H9 (cell line): Measurements from ENCODE around the gene SNRPB2. TPM values are rescaled to one million over a fixed set of nuclear protein-coding genes. Genes with fewer than 3 reads are reported as not detected.

ENCODE experiments used
- DNase-seq: peaks from one replicate; pipeline ENCODE4 v3.0.0-alpha.2; 2017
- H2AFZ ChIP-seq: one replicate; pipeline ENCODE4 v1.6.1; 2013; ENCODE audit warnings: mild to moderate bottlenecking, low read length, control low read depth, moderate library complexity
- H2AK5ac ChIP-seq: 2 replicates; pipeline ENCODE4 v1.6.1; 2013; ENCODE audit warnings: low read length, control low read depth, mixed read lengths; ENCODE audit not compliant: insufficient read length
- H2BK120ac ChIP-seq: one replicate; pipeline ENCODE4 v1.6.1; 2013; ENCODE audit warnings: low read depth, mild to moderate bottlenecking, low read length, control low read depth, inconsistent platforms; ENCODE audit not compliant: poor library complexity, severe bottlenecking
- H2BK12ac ChIP-seq: 2 replicates; pipeline ENCODE4 v1.6.1; 2013; ENCODE audit warnings: low read length, control low read depth, mixed read lengths, low read depth; ENCODE audit not compliant: insufficient read length
- H2BK15ac ChIP-seq: 2 replicates; pipeline ENCODE4 v1.6.1; 2013; ENCODE audit warnings: low read depth, low read length, control low read depth
- H2BK20ac ChIP-seq: one replicate; pipeline ENCODE4 v1.6.1; 2013; ENCODE audit warnings: low read depth, mild to moderate bottlenecking, low read length, control low read depth, inconsistent platforms; ENCODE audit not compliant: poor library complexity, severe bottlenecking
- H2BK5ac ChIP-seq: 2 replicates; pipeline ENCODE4 v1.6.1; 2013; ENCODE audit warnings: low read length, control low read depth, mixed read lengths; ENCODE audit not compliant: insufficient read length
- H3K14ac ChIP-seq: 2 replicates; pipeline ENCODE4 v1.6.1; 2013; ENCODE audit warnings: low read length, control low read depth; ENCODE audit not compliant: insufficient read depth
- H3K18ac ChIP-seq: 2 replicates; pipeline ENCODE4 v1.6.1; 2013; ENCODE audit warnings: low read depth, mild to moderate bottlenecking, mixed read lengths, low read length, control low read depth; ENCODE audit not compliant: insufficient read length
- H3K23ac ChIP-seq: 2 replicates; pipeline ENCODE4 v1.6.1; 2013; ENCODE audit warnings: low read length, control low read depth, mixed read lengths, low read depth; ENCODE audit not compliant: insufficient read length
- H3K23me2 ChIP-seq: 2 replicates; pipeline ENCODE4 v1.6.1; 2013; ENCODE audit warnings: low read depth, mild to moderate bottlenecking, mixed read lengths, low read length, control low read depth; ENCODE audit not compliant: insufficient read length, poor library complexity, severe bottlenecking
- H3K27ac ChIP-seq: 2 replicates; pipeline ENCODE4 v1.5.1; 2013; ENCODE audit warnings: low read length, control low read depth, mixed read lengths, low read depth; ENCODE audit not compliant: insufficient read length
- H3K27me3 ChIP-seq: 2 replicates; pipeline ENCODE4 v1.6.1; 2013; ENCODE audit warnings: low read length, control low read depth, inconsistent platforms; ENCODE audit not compliant: insufficient read depth
- H3K4ac ChIP-seq: 2 replicates; pipeline ENCODE4 v1.6.1; 2013; ENCODE audit warnings: low read depth, mild to moderate bottlenecking, control low read depth, inconsistent platforms, low read length, moderate library complexity
- H3K4me1 ChIP-seq: 2 replicates; pipeline ENCODE4 v1.6.1; 2013; ENCODE audit warnings: low read length, control low read depth, inconsistent platforms; ENCODE audit not compliant: insufficient read depth
- H3K4me2 ChIP-seq: 2 replicates; pipeline ENCODE4 v1.6.1; 2013; ENCODE audit warnings: low read length, control low read depth, mixed read lengths; ENCODE audit not compliant: insufficient read length, insufficient read depth
- H3K56ac ChIP-seq: 2 replicates; pipeline ENCODE4 v1.6.1; 2013; ENCODE audit warnings: low read depth, mild to moderate bottlenecking, mixed read lengths, low read length, control low read depth; ENCODE audit not compliant: insufficient read length
- H3K79me1 ChIP-seq: 2 replicates; pipeline ENCODE4 v1.6.1; 2013; ENCODE audit warnings: low read depth, mild to moderate bottlenecking, moderate library complexity, low read length, control low read depth, inconsistent platforms; ENCODE audit not compliant: insufficient read depth, poor library complexity, severe bottlenecking
- H3K79me2 ChIP-seq: 2 replicates; pipeline ENCODE4 v1.6.1; 2013; ENCODE audit warnings: low read length, control low read depth, inconsistent platforms; ENCODE audit not compliant: insufficient read depth
- H3K9ac ChIP-seq: 2 replicates; pipeline ENCODE4 v1.6.1; 2013; ENCODE audit warnings: low read length, control low read depth, mixed read lengths; ENCODE audit not compliant: insufficient read length; ENCODE audit errors: extremely low read depth
- H3K9me3 ChIP-seq: one replicate; pipeline ENCODE4 v1.6.1; 2013; ENCODE audit warnings: low read depth, low read length, inconsistent platforms; ENCODE audit not compliant: control insufficient read depth
- H3T11ph ChIP-seq: one replicate; pipeline ENCODE4 v1.6.1; 2013; ENCODE audit warnings: mild to moderate bottlenecking, low read length, control low read depth, inconsistent platforms
- H4K20me1 ChIP-seq: one replicate; pipeline ENCODE4 v1.6.1; 2013; ENCODE audit not compliant: control insufficient read depth, insufficient read length, insufficient read depth
- H4K5ac ChIP-seq: 2 replicates; pipeline ENCODE4 v1.6.1; 2013; ENCODE audit warnings: low read depth, mild to moderate bottlenecking, mixed read lengths, low read length, control low read depth; ENCODE audit not compliant: insufficient read length
- H4K8ac ChIP-seq: replicated peaks from 2 replicates; pipeline ENCODE4 v1.6.1; 2013; ENCODE audit warnings: low read length, control low read depth, mixed read lengths, low read depth; ENCODE audit not compliant: insufficient read length
- H4K91ac ChIP-seq: 2 replicates; pipeline ENCODE4 v1.6.1; 2013; ENCODE audit warnings: low read depth, mild to moderate bottlenecking, moderate library complexity, mixed read lengths, low read length, control low read depth; ENCODE audit not compliant: insufficient read length
- H3K27ac Mint-ChIP-seq, 3 experiments: 2 replicates in 2 of 3; 3 replicates in 1 of 3; pipeline ENCODE4 v1.8.0; 2020 to 2021; ENCODE audit warnings: mixed read lengths in 3 of 3, mild to moderate bottlenecking in 1 of 3, moderate library complexity in 1 of 3
- H3K27me3 Mint-ChIP-seq: 2 replicates; pipeline ENCODE4 v1.8.0; 2021; ENCODE audit warnings: low read depth, mild to moderate bottlenecking, moderate library complexity, mixed read lengths
- H3K36me3 Mint-ChIP-seq, 3 experiments: 2 replicates in 2 of 3; 3 replicates in 1 of 3; pipeline ENCODE4 v1.8.0; 2020 to 2021; ENCODE audit warnings: low read depth in 3 of 3, mixed read lengths in 3 of 3; ENCODE audit not compliant: insufficient read depth in 1 of 3
- H3K4me1 Mint-ChIP-seq, 2 experiments: 2 replicates each; pipeline ENCODE4 v1.8.0; 2020; ENCODE audit warnings: mixed read lengths in 2 of 2
- H3K4me3 Mint-ChIP-seq, 2 experiments: 2 replicates in 1 of 2; 3 replicates in 1 of 2; pipeline ENCODE4 v1.8.0; 2020 to 2021; ENCODE audit warnings: mild to moderate bottlenecking in 2 of 2, mixed read lengths in 2 of 2, moderate library complexity in 1 of 2
- H3K9me3 Mint-ChIP-seq, 2 experiments: 2 replicates in 1 of 2; 3 replicates in 1 of 2; pipeline ENCODE4 v1.8.0; 2020; ENCODE audit warnings: mild to moderate bottlenecking in 2 of 2, mixed read lengths in 2 of 2, moderate library complexity in 1 of 2
- WGBS: extraction: QIAGEN DNeasy Blood & Tissue Kit; methylation state at CpG from one replicate; pipeline ENCODE4 v1.1.7; 2013; ENCODE audit warnings: missing lambda C conversion rate, low lambda C conversion rate, mixed read lengths; ENCODE audit not compliant: insufficient read length; ENCODE audit errors: extremely low coverage; 5-methylcytosine and 5-hydroxymethylcytosine counted together
- total RNA-seq: library from RNA; stranded (reverse); gene quantifications from 2 replicates; pipeline ENCODE4 v1.2.1, GENCODE V29; 2021
- TF ChIP-seq, protein P1 (sequence below): fragments of 200-600 bp; sonication (generic); conservative IDR thresholded peaks from 3 replicates; pipeline ENCODE4 v1.8.0; 2021; ENCODE audit warnings: antibody characterized with exemption, mild to moderate bottlenecking

The SNRPB2 gene
- total RNA-seq, 1 experiment from 2014 or later, result 93.2 TPM

DNA sequence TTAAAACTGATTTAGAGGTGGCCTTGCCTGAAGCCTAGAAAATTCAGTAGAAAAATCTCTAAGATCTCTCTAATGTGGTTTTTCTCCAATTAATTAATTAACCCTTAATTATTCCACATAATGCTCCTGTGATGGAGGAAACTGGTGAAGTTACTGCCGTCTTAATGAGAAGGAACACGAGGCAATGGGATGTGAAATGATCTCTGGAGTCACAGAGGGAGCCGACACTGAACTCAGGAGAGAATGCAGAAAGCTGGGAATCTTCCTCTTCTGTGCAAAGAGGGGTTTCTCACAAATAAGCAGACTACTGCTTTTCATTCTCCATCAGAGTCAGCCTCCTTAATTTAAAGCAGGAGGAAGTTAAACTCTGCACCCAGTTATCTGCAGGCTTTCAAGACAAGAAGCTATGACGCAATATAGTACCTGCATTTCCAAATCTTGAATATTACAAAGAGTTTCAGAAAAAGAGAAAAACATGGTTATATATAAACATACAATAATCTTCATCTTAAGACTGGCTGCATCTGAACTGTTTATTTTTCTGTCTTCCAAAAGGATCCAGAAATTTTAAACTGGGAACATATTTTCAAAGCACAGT lies 18.1 kb upstream of the SNRPB2 start:
- Histone ChIP-seq H3K14ac (no peak overlapping the region), H4K20me1 (no peaks in the 10 kb centered on the region), H4K8ac (no peak overlapping the region), H3K56ac (no peak overlapping the region), H2BK5ac (no peak overlapping the region), H3K23me2 (no peaks in the 10 kb centered on the region), H2BK120ac (no peak overlapping the region), H3K27me3 (no peaks in the 10 kb centered on the region), H3K18ac (no peak overlapping the region), H3K4ac (no peak overlapping the region), H3K23ac (no peak overlapping the region), H2BK20ac (no peak overlapping the region), H3K4me2 (no peak overlapping the region), H3T11ph (no peak overlapping the region), H4K5ac (no peak overlapping the region), H2AK5ac (no peak overlapping the region), H3K9me3 (no peaks in the 10 kb centered on the region), H3K79me2 (no peaks in the 10 kb centered on the region), H2BK12ac (no peak overlapping the region), H4K91ac (no peak overlapping the region), H2AFZ (no peak overlapping the region), H3K27ac (no peak overlapping the region), H3K79me1 (no peaks in the 10 kb centered on the region), H2BK15ac (no peak overlapping the region), H3K4me1 (no peaks in the 10 kb centered on the region), H3K9ac (no peak overlapping the region)
- H3K9me3 Mint-ChIP-seq, result peaks cover 7 to 8% of the 10 kb centered on the region in 2 experiments
- H3K27me3 Mint-ChIP-seq, result no peaks in the 10 kb centered on the region; the same call in 1 of the 2 replicates
- TF ChIP-seq, protein P1, sequence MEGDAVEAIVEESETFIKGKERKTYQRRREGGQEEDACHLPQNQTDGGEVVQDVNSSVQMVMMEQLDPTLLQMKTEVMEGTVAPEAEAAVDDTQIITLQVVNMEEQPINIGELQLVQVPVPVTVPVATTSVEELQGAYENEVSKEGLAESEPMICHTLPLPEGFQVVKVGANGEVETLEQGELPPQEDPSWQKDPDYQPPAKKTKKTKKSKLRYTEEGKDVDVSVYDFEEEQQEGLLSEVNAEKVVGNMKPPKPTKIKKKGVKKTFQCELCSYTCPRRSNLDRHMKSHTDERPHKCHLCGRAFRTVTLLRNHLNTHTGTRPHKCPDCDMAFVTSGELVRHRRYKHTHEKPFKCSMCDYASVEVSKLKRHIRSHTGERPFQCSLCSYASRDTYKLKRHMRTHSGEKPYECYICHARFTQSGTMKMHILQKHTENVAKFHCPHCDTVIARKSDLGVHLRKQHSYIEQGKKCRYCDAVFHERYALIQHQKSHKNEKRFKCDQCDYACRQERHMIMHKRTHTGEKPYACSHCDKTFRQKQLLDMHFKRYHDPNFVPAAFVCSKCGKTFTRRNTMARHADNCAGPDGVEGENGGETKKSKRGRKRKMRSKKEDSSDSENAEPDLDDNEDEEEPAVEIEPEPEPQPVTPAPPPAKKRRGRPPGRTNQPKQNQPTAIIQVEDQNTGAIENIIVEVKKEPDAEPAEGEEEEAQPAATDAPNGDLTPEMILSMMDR, result no peak
- no peak overlapping the region for H3K27ac Mint-ChIP-seq
- H3K36me3 Mint-ChIP-seq, result peaks cover 3% of the 10 kb centered on the region in 3 experiments
- peaks cover 5 to 14% of the 10 kb centered on the region in 2 experiments for H3K4me1 Mint-ChIP-seq
- no peak for DNase-seq
- no CpG with 5 or more reads among the region's 4 CpGs for WGBS
- H3K4me3 Mint-ChIP-seq, result no peak overlapping the region
